HG03342 (cell line): ENCODE measurements around the gene ACOX1.

Source experiments
- ATAC-seq: cut with Tn5 transposase; IDR thresholded peaks from one replicate; pipeline ENCODE4 v1.9.1; 2021; ENCODE audit warnings: mild to moderate bottlenecking, moderate library complexity; ENCODE audit not compliant: unreplicated experiment

The ACOX1 gene

DNA sequence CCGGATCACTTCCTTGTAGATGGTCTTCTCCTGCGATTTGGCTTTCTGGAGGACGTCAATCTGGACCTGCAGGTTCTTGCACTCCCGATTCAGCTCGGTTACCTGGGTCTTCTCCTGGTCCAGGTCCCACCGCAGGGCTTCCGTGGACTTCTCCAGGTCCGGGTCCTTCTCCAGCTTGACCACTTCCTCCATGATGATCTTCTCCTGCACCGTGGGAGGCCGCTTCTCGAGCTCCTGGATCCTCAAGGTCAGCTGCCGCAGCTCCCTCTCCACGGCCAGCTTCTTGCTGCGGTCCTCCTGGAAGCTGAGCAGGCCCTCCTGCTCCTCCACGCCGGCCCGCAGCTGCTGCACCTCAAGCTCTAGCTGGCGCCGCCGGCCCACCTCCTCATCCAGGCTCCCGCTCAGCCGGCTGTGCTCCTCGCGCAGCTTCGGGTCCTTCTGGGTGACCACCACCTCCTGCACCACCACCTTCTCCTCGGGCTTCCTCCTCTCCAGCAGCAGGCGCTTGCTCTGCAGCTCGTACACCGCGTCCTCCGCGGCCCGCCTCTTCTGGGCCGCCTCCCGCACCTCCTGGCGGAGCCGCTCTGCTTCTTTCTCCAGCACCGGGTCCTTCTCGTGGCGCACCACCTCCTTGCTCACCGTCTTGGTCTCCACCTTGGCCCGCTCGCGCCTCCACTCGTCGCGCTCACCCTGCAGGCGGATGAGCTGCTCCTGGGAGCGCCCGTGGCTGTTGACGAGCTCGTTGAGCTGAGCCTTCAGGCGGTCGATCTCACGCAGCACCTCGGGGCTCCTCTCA, 29.9 kb upstream of the ACOX1 start:
- no peak for ATAC-seq

DNA sequence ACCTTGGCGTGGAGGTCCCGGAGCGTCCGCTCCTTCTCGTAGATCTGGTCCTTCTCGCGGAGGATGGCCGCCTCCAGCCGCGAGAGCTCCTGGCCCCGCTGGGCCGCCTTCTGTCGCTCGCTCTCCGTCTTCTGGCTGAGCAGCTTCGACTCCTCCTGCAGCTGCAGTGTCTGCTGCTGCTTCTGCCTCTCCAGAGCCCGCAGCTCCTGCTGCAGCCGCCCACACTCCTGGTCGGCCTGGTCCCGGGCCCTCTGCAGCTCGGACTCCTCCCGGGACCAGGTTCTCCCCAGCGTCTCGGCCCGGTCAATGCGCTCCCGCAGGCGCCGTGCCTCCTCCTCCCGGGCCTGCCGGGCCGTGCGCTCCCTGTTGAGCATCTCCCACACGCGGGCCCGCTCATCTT, 29.2 kb upstream of the ACOX1 start:
- no peak for ATAC-seq

GRCh38 chr17:76007850-76008165, 28.8 kb upstream of the ACOX1 start:
- no peak for ATAC-seq

GRCh38 chr17:76007131-76007849, 28.3 kb upstream of the ACOX1 start:
- ATAC-seq: no peak

- no peak for ATAC-seq
These were observed 26.5 kb upstream of the ACOX1 start for GRCh38 chr17:76005263-76006149.

DNA sequence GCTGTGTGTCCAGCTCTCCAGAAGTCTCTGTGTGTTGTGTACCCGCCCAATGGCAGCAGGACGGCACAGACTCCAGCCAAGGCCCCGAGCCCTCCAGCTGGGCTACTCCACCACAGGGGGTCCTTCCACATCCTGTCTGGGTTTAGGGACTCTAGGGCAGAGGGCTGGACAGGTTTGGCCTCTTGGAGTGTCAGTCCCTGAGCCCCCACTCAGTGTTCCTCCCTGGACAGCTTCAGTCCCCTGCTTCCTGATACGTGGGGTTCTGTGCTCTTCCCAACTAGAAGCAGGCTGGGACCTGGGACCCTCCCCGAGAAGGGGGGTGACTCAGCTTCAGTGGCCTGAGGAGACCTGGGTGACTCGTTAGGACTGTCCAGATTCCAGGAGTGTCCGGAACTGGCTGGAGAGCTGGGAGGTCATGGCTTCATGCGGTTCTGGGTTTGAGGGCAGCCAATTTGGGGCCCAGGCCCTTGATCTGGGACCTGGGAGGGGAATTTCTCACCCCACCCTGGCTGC, 25.8 kb upstream of the ACOX1 start:
- ATAC-seq: no peak

- no peak for ATAC-seq
These were observed 24.9 kb upstream of the ACOX1 start for GRCh38 chr17:76003915-76004314.

DNA sequence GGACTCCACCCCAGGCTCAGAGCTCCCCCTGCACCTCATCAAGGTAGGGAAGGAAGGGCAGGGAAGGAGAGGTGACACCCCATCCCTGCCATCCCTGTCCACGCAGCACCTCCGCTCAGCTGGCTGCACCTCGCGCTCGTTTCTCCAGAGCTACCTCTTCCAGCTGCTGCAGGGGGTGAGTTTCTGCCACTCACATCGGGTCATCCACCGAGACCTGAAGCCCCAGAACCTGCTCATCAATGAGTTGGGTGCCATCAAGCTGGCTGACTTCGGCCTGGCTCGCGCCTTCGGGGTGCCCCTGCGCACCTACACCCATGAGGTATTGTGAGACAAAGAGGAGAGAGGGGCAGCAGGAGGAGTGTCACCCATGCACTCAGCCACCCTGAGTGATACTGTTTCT, 23.1 kb upstream of the ACOX1 start:
- no peak for ATAC-seq

DNA sequence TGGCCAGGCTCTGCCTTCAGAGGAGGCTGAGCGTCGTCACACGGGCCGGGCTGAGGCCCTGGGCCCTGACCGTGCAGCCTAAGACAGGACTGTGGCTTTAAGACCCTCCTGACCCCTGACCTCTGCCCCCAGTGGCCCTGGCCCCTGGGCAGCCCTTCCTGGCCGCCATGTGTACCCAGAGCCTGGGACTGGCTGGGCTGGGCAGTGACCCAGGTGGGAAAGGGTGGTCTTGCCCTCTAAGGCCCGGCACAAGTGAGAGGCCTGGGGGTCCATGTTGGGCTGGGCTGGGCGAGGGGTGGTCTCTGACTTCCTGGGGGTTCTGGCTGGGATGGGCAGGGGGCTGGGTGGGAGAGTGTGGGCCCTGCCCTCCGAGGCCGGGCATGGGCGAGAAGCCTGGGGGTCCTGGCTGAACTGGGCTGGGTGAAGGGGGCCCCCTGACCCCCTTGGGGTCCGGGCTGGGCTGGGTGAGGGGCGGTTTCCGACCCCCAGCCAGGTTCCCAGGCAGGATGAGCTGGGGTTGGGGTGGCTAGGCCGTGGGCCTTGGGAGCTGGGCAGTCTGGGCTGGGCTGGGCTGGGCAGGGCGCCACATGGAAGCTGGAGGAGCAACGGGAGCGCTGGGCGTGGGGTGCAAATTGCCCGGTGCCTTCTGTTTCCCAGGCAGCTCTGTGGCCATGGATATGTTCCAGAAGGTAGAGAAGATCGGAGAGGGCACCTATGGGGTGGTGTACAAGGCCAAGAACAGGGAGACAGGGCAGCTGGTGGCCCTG, 22.0 kb upstream of the ACOX1 start, which contains the start of gene CDK3:
Gene CDK3, plus strand, starts transcription at position 101 of the 767 bp plus-strand sequence. Its CDS starts 571 bp downstream, at position 672.
- ATAC-seq: no peak

- no peak for ATAC-seq
These were observed 21.2 kb upstream of the ACOX1 start for GRCh38 chr17:76000016-76000754.

DNA sequence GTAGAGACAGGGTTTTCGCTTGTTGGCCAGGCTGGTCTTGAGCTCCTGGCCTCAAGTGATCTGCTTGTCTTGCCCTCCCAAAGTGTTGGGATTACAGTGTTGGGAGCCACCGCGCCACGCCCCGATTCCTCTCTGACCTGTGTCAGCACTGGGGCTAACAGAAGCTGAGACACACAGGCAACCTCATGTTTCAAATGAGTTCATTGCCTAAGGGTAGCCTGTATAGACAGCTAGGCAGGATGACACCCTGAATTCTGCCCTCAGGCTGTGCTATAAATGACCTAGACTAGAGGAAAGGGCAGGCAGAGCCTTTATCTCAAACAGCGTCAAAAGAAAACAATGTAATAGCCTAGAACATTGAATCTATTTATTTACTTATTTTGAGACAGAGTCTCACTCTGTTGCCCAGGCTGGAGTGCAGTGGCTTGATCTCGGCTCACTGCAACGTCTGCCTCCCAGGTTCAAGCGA, 19.4 kb upstream of the ACOX1 start:
- no peak for ATAC-seq

- no peak for ATAC-seq
These were observed 18.0 kb upstream of the ACOX1 start for GRCh38 chr17:75996665-75997590.

GRCh38 chr17:75995385-75995925, 16.5 kb upstream of the ACOX1 start:
- no peak for ATAC-seq

- ATAC-seq: no peak
These were observed 15.9 kb upstream of the ACOX1 start for GRCh38 chr17:75994802-75995370.

DNA sequence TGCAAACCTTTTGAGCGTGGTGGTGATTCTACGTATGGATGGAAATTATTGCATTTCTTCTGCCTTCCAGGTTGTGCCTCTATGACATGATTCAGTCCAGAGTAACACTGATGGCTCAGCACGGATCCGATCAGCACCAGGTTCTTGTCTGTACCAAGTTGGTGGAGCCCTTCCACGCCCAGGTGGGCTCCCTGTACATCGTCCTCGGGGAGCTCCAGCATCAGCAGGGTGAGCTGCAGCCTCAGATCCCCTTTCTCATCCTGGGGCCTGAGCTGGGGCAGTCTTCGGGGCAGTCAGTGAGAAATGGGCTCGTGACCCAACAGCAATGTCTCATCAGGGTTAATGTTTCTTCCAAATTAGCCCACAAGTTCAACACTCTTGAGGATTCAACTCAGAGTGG, 12.4 kb upstream of the ACOX1 start:
- no peak for ATAC-seq

DNA sequence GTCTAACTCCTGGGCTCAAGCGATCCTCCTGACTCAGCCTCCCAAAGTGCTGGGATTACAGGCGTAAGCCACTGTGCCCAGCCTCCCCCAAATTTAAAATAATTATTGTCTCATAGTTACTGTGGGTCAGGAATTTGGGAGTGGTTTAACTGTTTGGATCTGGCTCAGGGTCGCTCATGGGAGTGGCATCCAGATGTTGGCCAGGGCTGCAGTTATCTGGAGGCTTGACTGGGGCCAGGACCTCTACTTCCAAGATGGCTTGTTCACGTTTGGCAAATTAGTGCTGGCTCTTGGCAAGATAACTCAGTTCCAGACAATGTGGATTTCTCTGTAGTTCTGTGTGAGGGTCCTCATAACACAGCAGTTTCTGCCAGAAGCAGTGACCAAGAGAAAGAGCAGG, 8.1 kb upstream of the ACOX1 start:
- no peak for ATAC-seq

GRCh38 chr17:75985986-75986385, 7.0 kb upstream of the ACOX1 start:
- no peak for ATAC-seq
